Activated naive CD8-positive, alpha-beta T cell treated with anti-CD3 and anti-CD28 coated beads, Interleukin-2, amount 50 U/mL, for 24 hours (primary cell): ENCODE measurements around the gene AGPAT3.
"Not testable (repeated sequence)": the region's sequence is repeated elsewhere in the genome, so short reads cannot be mapped to it uniquely, and the experiment has no call there.

Source experiments
- ATAC-seq: fragments of 150-1000 bp; cut with Tn5 transposase; one replicate; pipeline ENCODE4 v1.10.0; 2021
- DNase-seq: peaks from one replicate; pipeline ENCODE4 v3.0.0; 2021
- H3K27ac Mint-ChIP-seq: one replicate; pipeline ENCODE4 v1.8.0; 2021; ENCODE audit warnings: mild to moderate bottlenecking, mixed read lengths
- H3K27me3 Mint-ChIP-seq: one replicate; pipeline ENCODE4 v1.8.0; 2021; ENCODE audit warnings: mixed read lengths
- H3K36me3 Mint-ChIP-seq: one replicate; pipeline ENCODE4 v1.8.0; 2021; ENCODE audit warnings: low read depth, mixed read lengths
- H3K4me1 Mint-ChIP-seq: one replicate; pipeline ENCODE4 v1.8.0; 2021; ENCODE audit warnings: mixed read lengths
- H3K4me3 Mint-ChIP-seq: one replicate; pipeline ENCODE4 v1.8.0; 2021; ENCODE audit warnings: mild to moderate bottlenecking, moderate library complexity, mixed read lengths
- H3K9me3 Mint-ChIP-seq: one replicate; pipeline ENCODE4 v1.8.0; 2021; ENCODE audit warnings: mixed read lengths

AGPAT3 gene

DNA sequence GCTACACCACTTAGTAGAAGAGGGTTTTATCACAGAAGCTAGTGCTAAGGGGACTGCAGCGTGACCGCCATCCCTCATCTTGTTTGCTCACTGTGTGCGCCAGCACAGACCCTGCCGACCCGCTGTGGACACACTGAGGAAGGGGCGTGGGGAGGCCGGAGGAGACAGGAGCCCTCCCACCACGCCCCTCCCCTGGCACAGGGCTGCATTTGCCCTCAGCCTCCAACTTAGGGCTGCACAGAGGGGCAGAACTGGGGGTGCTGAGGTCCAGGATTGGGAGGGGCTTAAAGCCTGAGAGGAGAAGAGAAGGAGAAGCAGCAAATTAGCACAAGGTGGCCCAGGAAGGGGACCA is 38.4 kb upstream of the AGPAT3 start:
- Mint-ChIP-seq H3K36me3 (no peaks in the 10 kb centered on the region), H3K4me1 (no peaks in the 10 kb centered on the region), H3K4me3 (no peak overlapping the region), H3K27ac (no peak overlapping the region), H3K9me3 (no peaks in the 10 kb centered on the region), H3K27me3 (peaks cover 6% of the 10 kb centered on the region)
- ATAC-seq: no peak
- no peak for DNase-seq

DNA sequence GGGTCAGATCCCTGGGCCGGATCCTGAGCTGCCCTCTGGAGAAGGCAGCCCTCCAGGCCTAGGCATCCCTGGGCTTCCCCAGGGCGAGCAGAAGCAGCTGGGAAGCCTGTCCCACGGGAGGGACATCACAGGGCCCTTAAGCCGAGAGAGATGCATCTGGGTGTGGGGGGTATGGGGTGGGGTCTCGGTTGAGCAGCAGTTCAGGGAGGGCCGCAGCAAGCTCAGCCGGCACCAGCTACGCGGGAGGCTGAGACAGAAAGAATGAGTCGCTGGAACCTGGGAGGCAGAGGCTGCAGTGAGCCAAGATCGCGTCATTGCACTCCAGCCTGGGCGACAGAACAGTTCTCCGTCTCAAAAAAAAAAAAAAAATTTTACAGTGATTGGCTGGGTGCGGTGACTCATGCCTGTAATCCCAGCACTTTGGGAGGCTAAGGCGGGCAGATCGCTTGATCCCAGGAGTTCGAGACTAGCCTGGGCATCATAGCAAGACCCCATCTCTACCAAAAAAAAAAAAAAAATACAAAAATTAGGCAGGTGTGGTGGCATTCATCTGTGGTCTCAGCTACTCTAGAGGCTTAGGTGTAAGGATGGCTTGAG is 37.9 kb upstream of the AGPAT3 start:
- ATAC-seq (no peak), DNase-seq (no peak)
- Mint-ChIP-seq H3K27ac (no peak overlapping the region), H3K4me3 (no peak overlapping the region), H3K4me1 (no peaks in the 10 kb centered on the region), H3K36me3 (no peaks in the 10 kb centered on the region), H3K27me3 (peaks cover 6% of the 10 kb centered on the region), H3K9me3 (no peaks in the 10 kb centered on the region)

DNA sequence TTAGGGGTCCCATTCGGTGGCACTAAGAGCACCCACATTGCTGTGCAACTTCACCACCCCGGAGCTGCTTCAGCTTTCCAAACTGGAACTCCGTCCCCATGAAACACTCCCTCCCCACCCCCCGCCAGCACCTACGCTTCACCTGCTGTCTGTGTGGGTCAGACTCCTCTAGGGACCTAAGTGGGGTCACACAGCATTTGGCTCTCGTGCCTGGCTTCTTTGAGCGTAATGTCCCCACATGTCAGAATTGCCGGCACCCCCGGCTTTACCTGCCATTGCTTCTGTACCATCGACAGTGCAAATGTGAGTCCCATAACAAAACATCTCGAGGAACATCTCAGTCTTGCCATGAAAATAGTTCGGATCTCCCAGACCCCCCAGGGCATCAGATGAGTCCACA is 35.9 kb upstream of the AGPAT3 start:
- Mint-ChIP-seq H3K27ac (no peak overlapping the region), H3K9me3 (no peaks in the 10 kb centered on the region), H3K4me1 (peaks cover 3% of the 10 kb centered on the region), H3K36me3 (no peaks in the 10 kb centered on the region), H3K4me3 (no peak overlapping the region), H3K27me3 (peaks cover 10% of the 10 kb centered on the region)
- DNase-seq (no peak), ATAC-seq (no peak)

DNA sequence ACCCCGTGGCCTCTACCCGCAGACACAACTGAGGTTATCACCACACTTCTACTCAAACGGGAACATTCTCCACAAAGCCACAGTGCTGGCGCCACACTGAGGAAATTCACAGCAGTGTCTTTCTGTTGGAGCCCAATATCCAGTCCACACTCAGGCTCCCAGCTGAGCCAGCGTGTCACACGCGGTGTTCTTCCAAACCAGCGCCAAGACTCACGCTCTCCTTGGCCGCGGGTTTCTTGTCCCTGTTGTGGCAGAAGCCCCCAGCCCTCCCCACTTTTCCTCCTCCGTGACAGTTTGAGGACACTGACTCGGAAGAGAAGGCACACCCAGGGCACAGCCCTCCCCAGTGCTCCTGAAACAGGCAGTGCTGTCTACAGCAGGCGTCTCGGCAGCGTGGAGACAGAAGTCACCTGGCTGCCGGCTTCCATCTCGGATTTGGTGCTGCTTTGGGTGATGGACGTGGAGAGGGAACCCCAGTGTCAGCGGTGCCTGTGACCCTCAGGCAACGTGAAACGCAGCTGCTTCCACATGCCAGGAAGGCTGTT is 35.4 kb upstream of the AGPAT3 start:
- H3K27me3 Mint-ChIP-seq: peaks cover 14% of the 10 kb centered on the region
- peaks cover 3% of the 10 kb centered on the region for H3K4me1 Mint-ChIP-seq
- no peak overlapping the region for H3K4me3 Mint-ChIP-seq
- H3K27ac Mint-ChIP-seq: no peak overlapping the region
- no peaks in the 10 kb centered on the region for H3K36me3 Mint-ChIP-seq
- H3K9me3 Mint-ChIP-seq: no peaks in the 10 kb centered on the region
- ATAC-seq (no peak), DNase-seq (no peak)

DNA sequence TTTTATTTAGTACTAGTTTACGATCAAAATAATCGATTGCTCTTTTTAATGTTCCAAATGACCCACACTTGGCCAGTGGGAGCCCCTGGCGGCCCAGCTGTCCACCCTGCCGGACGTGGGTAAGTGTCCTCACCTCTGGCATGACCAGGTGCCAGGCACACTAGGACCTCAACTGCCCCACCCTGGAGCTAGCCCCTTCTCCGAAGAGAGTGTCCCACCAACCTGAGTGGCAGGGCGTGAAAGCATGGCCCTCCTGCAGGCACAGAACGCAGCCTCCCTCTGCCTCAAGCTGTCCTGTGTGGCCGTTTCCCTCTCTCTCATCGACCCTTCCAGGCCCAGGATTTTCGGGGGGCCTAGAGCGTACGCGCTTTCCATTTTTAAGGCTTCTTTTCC is 32.9 kb upstream of the AGPAT3 start:
- no peaks in the 10 kb centered on the region for H3K9me3 Mint-ChIP-seq
- peaks cover 39% of the 10 kb centered on the region for H3K27me3 Mint-ChIP-seq
- H3K27ac Mint-ChIP-seq: no peak overlapping the region
- H3K4me1 Mint-ChIP-seq: peaks cover 7% of the 10 kb centered on the region
- DNase-seq (no peak), ATAC-seq (no peak)
- H3K4me3 Mint-ChIP-seq: no peak overlapping the region
- H3K36me3 Mint-ChIP-seq: no peaks in the 10 kb centered on the region

DNA sequence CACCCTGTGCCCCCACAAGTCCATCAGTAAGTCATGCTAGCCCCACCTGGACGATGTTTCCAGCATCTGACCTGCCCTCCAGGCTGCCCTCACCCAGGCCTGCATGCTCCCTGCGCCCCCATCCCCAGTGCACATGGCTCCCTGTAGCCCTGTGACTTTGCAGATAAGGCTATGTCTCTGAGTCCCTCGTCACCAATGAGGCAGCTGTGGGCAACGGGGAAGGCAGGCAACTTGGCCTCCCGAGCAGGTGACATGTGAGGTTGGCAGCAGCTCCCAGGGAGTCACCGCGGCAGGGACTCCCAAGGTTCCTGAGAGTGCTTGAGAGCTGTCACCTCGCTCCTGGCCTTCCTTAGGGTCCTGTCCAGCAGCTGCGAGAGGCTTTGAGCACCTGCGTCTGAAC is 32.4 kb upstream of the AGPAT3 start:
- Mint-ChIP-seq H3K4me1 (peaks cover 7% of the 10 kb centered on the region), H3K9me3 (no peaks in the 10 kb centered on the region), H3K27ac (no peak overlapping the region), H3K27me3 (peaks cover 42% of the 10 kb centered on the region), H3K4me3 (no peak overlapping the region), H3K36me3 (no peaks in the 10 kb centered on the region)
- no peak for ATAC-seq
- DNase-seq: no peak

DNA sequence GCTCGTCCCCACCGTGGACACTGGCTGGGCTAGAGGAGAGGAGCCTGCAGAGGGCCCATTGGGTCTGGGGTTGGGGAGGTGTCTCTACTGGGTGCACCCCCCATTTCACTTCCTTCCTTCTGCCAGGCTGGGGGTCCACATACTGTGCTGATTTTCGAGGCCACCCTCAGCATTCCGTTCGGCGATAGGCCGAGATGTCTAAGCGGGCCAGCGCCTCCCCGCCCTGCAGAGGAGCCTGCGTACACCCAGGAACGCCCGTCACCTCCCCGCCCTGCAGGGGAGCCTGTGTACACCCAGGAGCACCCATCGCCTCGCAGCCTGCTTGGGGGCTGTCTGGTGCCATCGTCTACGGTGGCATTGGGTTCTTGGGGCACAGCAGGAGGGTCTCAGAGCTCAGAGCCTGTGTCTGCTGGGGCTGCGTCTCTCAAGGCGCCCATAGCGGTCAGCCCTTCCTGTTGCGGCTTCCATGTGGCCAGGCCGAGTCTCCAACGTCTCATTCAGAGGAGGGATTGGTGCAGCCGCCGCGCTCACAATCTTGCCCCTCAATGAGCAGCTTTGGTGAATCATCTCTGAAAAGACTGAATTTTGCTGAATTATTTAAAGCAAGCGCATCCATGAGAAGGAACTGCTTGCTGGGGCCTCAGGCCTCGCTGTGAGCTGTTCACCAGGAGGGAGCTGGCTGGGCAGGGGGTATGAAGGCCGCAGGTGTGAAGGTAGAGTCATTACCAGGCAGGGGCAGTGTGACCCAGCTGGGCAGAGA is 30.7 kb upstream of the AGPAT3 start:
- H3K27me3 Mint-ChIP-seq: peaks cover 43% of the 10 kb centered on the region
- DNase-seq: no peak
- no peaks in the 10 kb centered on the region for H3K36me3 Mint-ChIP-seq
- H3K9me3 Mint-ChIP-seq: no peaks in the 10 kb centered on the region
- H3K27ac Mint-ChIP-seq: no peak overlapping the region
- H3K4me3 Mint-ChIP-seq: no peak overlapping the region
- peaks cover 9% of the 10 kb centered on the region for H3K4me1 Mint-ChIP-seq
- no peak for ATAC-seq

DNA sequence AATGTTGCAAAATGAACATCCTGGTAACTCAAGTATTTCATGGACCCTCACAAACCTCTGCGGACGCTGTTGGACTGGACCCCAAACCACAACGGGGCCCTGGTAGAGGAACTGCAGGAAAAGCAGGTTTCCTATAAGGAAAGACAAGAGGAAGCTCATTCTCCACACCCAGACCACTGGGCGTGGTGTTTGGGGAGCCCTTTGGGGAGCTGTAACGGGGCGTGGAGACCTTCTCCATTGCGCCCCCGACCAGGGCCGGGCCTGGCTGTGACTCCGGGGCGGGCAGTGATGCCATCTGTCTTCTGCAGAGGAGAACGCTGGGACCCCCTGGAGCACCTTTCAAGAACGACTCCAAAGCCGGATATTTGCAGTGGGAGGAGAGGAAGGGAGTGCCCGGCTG is 30.0 kb upstream of the AGPAT3 start:
- H3K9me3 Mint-ChIP-seq: no peaks in the 10 kb centered on the region
- DNase-seq: no peak
- no peaks in the 10 kb centered on the region for H3K36me3 Mint-ChIP-seq
- no peak for ATAC-seq
- H3K4me1 Mint-ChIP-seq: peaks cover 9% of the 10 kb centered on the region
- peaks cover 39% of the 10 kb centered on the region for H3K27me3 Mint-ChIP-seq
- H3K27ac Mint-ChIP-seq: no peak overlapping the region
- H3K4me3 Mint-ChIP-seq: no peak overlapping the region

DNA sequence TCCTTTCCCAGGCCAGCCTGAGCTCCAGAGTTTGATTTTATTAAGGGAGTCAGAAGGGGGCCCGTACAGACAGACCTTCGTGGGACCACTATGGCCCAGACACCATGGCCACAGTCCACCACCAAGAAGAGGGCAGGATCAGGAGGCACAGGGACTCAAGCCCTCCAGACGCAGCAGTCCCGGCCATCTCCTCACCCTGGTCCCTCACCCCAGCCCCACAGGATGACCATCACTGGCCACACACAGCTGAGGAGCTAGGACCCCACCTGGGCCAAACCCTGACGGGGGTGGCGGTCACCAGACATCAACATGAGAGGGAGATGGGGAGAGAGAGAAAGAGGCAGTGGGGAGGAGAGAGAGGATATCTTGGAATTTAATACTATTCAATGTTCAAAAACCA is 29.2 kb upstream of the AGPAT3 start:
- H3K36me3 Mint-ChIP-seq: no peaks in the 10 kb centered on the region
- no peak overlapping the region for H3K27ac Mint-ChIP-seq
- DNase-seq: no peak
- H3K27me3 Mint-ChIP-seq: peaks cover 39% of the 10 kb centered on the region
- no peak overlapping the region for H3K4me3 Mint-ChIP-seq
- ATAC-seq: no peak
- H3K9me3 Mint-ChIP-seq: no peaks in the 10 kb centered on the region
- H3K4me1 Mint-ChIP-seq: peaks cover 9% of the 10 kb centered on the region

DNA sequence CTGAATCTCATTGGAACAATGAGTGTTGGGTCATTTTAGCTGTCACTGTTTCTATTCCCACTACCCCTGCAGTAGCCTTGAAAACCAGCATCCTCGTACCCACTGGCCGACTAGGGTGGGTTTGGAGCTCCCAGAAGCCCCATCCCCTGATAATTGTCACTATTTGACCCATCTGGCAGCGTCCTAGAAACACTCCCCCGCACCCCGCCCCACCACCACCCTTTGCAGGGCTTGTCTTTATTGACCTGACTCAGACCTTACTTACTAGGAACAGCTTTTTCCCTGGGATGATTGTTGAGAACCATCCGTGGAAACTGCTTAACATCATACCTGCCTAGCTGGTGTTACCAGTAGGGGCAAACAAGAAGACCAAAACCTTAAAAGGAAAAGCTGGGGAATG is 28.4 kb upstream of the AGPAT3 start:
- ATAC-seq: no peak
- DNase-seq: no peak
- no peaks in the 10 kb centered on the region for H3K36me3 Mint-ChIP-seq
- H3K27ac Mint-ChIP-seq: no peak overlapping the region
- peaks cover 9% of the 10 kb centered on the region for H3K4me1 Mint-ChIP-seq
- H3K4me3 Mint-ChIP-seq: no peak overlapping the region
- no peaks in the 10 kb centered on the region for H3K9me3 Mint-ChIP-seq
- peaks cover 39% of the 10 kb centered on the region for H3K27me3 Mint-ChIP-seq

DNA sequence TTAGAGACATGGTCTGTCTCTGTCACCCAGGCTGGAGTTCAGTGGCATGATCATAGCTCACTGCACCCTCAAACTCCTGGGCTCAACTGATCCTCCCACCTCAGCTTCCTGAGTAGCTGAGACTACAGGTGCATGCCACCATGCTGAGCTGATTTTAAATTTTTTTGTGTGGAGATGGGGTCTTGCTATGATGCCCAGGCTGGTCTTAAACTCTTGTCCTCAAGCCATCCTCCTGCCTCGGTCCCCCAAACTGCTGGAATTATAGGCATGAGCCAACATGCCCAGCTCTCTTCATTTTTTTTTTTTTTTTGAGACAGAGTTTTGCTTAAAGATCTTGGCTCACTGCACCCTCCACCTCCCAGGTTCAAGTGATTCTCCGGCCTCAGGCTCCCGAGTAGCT is 24.8 kb upstream of the AGPAT3 start:
- no peak for ATAC-seq

DNA sequence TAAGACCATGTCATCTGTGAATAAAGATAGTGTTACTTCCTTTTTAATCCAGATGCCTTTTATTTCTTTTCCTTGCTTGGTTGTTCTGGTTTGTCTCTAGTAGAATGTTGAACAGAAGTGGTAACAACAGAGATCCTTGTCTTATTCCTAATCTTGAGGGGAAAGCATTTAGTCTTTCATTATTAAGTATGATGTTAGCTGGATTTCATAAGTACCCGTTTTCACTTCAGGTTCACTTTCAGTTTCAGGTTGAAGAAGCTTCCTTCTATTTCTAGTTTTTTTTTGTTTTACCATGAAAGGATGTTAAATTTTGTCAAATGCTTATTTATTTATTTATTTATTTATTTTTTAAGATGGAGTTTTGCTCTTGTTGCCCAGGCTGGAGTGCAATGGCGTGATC is 22.3 kb upstream of the AGPAT3 start:
- Mint-ChIP-seq H3K9me3 (peaks cover 4% of the 10 kb centered on the region), H3K27ac (peak overlapping the region; percentile 24), H3K27me3 (peaks cover 2% of the 10 kb centered on the region), H3K36me3 (no peaks in the 10 kb centered on the region), H3K4me1 (peaks cover 7% of the 10 kb centered on the region), H3K4me3 (peak overlapping the region; percentile 7)
- ATAC-seq: peak; percentile 43
- DNase-seq: no peak

More for the DNA sequence above, 24.8 kb upstream of the AGPAT3 start:
- H3K9me3 Mint-ChIP-seq: peaks cover 4% of the 10 kb centered on the region
- H3K36me3 Mint-ChIP-seq: no peaks in the 10 kb centered on the region
- no peak overlapping the region for H3K27ac Mint-ChIP-seq
- H3K4me1 Mint-ChIP-seq: peaks cover 10% of the 10 kb centered on the region
- DNase-seq: no peak
- H3K4me3 Mint-ChIP-seq: no peak overlapping the region
- peaks cover 26% of the 10 kb centered on the region for H3K27me3 Mint-ChIP-seq

DNA sequence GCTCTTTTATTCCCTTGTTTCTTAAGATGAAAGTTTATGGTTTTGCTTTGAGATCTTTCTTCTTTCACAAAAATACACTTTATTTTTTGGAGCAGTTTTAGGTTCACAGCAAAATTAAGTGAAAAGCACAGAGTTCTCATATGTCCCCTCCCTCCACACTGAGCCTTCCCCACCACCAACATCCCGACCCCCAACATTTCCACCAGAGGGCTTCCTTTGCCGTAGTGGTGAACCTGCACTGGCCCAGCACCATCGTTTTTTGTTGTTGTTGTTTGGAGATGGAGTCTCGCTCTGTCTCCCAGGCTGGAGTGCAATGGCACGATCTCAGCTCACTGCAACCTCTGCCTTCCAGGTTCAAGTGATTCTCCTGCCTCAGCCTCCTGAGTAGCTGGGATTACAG is 20.1 kb upstream of the AGPAT3 start:
- H3K9me3 Mint-ChIP-seq, DNase-seq, H3K27me3 Mint-ChIP-seq, H3K4me3 Mint-ChIP-seq, H3K27ac Mint-ChIP-seq, H3K4me1 Mint-ChIP-seq, ATAC-seq, H3K36me3 Mint-ChIP-seq: not testable (repeated sequence)

DNA sequence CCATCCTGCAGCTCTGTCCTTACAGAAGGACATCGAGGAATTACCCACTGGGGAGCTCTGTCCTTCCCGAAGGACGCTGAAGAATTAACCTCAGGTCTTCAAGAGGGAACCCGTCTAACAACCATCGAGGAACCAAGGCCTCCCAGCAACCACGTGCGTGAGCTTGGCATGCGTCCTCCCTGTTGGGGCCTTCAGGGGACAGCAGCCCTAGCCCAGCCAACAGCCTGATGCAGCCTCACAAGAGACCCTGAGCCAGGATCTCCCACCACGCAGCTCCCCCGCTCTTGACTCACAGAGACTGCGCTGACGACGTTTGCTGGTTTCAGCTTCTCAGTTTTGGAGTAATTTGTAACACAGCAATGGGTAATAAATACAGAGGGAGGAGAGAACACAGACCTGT is 19.6 kb upstream of the AGPAT3 start:
- ATAC-seq (no peak), DNase-seq (no peak)
- H3K36me3 Mint-ChIP-seq: no peaks in the 10 kb centered on the region
- H3K4me1 Mint-ChIP-seq: peaks cover 5% of the 10 kb centered on the region
- H3K4me3 Mint-ChIP-seq: no peak overlapping the region
- H3K27me3 Mint-ChIP-seq: peaks cover 3% of the 10 kb centered on the region
- H3K9me3 Mint-ChIP-seq: peaks cover 4% of the 10 kb centered on the region
- H3K27ac Mint-ChIP-seq: no peak overlapping the region

DNA sequence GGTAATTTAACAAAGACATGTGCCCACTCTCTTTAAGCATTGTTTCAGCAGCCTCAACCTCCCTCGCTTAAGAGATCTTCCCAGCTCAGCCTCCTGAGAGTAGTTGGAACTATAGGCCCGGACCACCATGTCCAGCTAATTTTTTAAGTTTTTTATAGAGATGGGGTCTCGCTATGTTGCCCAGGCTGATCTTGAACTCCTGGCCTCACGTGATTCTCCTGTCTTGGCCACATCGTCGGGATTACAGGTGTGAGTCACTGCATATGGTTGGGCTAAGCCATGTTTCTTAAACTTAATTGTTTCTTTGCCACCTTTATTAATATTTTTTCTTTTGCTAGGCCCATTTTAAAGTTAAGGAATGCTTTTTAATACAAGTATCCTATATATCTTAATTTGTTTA is 18.6 kb upstream of the AGPAT3 start:
- Mint-ChIP-seq H3K27me3 (peaks cover 3% of the 10 kb centered on the region), H3K4me3 (no peak overlapping the region), H3K36me3 (no peaks in the 10 kb centered on the region), H3K9me3 (peaks cover 8% of the 10 kb centered on the region), H3K27ac (no peak overlapping the region), H3K4me1 (peaks cover 5% of the 10 kb centered on the region)
- ATAC-seq (no peak), DNase-seq (no peak)
